Osteocyte (in vitro differentiated cells): Measurements from ENCODE around the gene TXNDC11. TPM values are rescaled to one million over a fixed set of nuclear protein-coding genes. Genes with fewer than 3 reads are reported as not detected.
A peak's percentile ranks its signal among the peaks of the same experiment; 100 is the strongest.

Experiments
- DNase-seq: peaks from one replicate; pipeline ENCODE4 v3.0.0; 2021; ENCODE audit warnings: mixed read lengths; ENCODE audit not compliant: unreplicated experiment; ENCODE audit errors: extremely low spot score
- H3K27ac Mint-ChIP-seq: one replicate; pipeline ENCODE4 v1.8.0; 2021; ENCODE audit warnings: mild to moderate bottlenecking, mixed read lengths; ENCODE audit not compliant: unreplicated experiment
- H3K27me3 Mint-ChIP-seq: one replicate; pipeline ENCODE4 v1.8.0; 2021; ENCODE audit warnings: mixed read lengths; ENCODE audit not compliant: unreplicated experiment
- H3K36me3 Mint-ChIP-seq: one replicate; pipeline ENCODE4 v1.8.0; 2021; ENCODE audit warnings: mixed read lengths; ENCODE audit not compliant: unreplicated experiment
- H3K4me1 Mint-ChIP-seq: one replicate; pipeline ENCODE4 v1.8.0; 2021; ENCODE audit warnings: mixed read lengths; ENCODE audit not compliant: unreplicated experiment
- H3K4me3 Mint-ChIP-seq: one replicate; pipeline ENCODE4 v1.8.0; 2021; ENCODE audit warnings: mild to moderate bottlenecking, moderate library complexity, mixed read lengths; ENCODE audit not compliant: unreplicated experiment
- H3K9me3 Mint-ChIP-seq: one replicate; pipeline ENCODE4 v1.8.0; 2021; ENCODE audit warnings: mixed read lengths; ENCODE audit not compliant: unreplicated experiment
- total RNA-seq: library from RNA; stranded (reverse); gene quantifications from 2 replicates; pipeline ENCODE4 v1.2.1, GENCODE V29; 2021
- TF ChIP-seq, protein P1 (sequence below): fragments of 200-600 bp; sonication (generic); IDR thresholded peaks from 2 replicates; pipeline ENCODE4 v1.5.0; 2021; ENCODE audit warnings: antibody characterized with exemption, mild to moderate bottlenecking, moderate library complexity

Gene TXNDC11
- total RNA-seq, 1 donor from 2014 or later = 31.9 TPM

DNA sequence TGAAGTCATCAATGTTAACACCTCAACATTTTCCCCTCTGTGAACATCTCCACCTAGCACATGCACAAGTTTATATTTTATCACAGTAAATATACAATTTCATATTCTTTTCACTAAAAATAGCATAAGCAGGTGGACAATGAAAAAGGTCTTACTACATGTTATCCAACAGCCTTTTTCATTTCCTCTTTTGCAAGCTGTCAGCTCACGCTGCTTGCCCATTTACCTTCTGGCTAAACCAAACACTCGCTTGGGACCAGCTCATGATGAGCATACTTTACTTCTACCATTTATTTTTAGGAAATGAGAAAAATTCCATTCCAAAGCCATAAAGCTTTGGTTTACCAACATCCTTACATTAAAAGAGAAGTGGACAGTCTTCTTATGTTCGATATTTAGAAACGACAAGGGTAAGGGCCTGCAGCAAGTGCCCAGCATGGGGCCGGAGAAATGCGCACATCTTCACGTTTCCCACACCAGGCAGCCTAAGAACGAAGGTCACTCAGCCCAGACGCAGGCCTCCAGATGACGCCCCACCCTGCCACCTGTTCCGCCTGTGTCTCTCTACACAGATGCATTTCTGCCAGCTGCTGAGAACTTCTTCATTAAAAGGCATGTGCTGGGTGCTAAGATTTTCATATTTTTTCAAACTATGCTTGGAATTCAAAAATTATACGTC lies 60.5 kb downstream of the TXNDC11 start:
- Mint-ChIP-seq H3K4me1 (peaks cover 28% of the 10 kb centered on the region), H3K27me3 (no peaks in the 10 kb centered on the region), H3K27ac (peak overlapping the region; percentile 74), H3K9me3 (no peaks in the 10 kb centered on the region), H3K4me3 (no peak overlapping the region), H3K36me3 (peaks cover 56% of the 10 kb centered on the region)
- TF ChIP-seq, protein P1, sequence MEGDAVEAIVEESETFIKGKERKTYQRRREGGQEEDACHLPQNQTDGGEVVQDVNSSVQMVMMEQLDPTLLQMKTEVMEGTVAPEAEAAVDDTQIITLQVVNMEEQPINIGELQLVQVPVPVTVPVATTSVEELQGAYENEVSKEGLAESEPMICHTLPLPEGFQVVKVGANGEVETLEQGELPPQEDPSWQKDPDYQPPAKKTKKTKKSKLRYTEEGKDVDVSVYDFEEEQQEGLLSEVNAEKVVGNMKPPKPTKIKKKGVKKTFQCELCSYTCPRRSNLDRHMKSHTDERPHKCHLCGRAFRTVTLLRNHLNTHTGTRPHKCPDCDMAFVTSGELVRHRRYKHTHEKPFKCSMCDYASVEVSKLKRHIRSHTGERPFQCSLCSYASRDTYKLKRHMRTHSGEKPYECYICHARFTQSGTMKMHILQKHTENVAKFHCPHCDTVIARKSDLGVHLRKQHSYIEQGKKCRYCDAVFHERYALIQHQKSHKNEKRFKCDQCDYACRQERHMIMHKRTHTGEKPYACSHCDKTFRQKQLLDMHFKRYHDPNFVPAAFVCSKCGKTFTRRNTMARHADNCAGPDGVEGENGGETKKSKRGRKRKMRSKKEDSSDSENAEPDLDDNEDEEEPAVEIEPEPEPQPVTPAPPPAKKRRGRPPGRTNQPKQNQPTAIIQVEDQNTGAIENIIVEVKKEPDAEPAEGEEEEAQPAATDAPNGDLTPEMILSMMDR = no peak
- DNase-seq = no peak

DNA sequence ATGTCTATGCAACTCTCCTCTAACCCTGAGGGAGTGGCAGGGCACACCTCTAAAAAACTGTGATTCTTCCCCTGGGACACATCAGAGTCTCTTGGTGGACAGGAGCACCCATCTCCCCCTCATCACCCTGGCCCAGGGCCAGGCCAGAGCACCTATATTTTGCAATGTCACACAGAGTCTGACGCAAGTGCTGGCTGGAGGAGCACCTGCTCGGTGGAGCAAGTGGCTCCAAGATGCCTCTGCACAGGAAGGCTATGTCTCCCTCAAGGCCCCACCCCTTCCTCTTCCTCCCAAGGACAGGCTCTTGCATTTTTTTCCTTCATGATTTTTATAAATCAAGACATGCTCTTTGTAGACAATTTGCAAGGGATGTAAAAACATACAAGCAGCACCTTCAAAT lies 61.1 kb downstream of the TXNDC11 start:
- TF ChIP-seq, protein P1 = no peak
- Mint-ChIP-seq H3K4me3 (no peak overlapping the region), H3K27ac (no peak overlapping the region), H3K36me3 (peaks cover 51% of the 10 kb centered on the region), H3K9me3 (no peaks in the 10 kb centered on the region), H3K27me3 (no peaks in the 10 kb centered on the region), H3K4me1 (peaks cover 23% of the 10 kb centered on the region)
- no peak for DNase-seq

DNA sequence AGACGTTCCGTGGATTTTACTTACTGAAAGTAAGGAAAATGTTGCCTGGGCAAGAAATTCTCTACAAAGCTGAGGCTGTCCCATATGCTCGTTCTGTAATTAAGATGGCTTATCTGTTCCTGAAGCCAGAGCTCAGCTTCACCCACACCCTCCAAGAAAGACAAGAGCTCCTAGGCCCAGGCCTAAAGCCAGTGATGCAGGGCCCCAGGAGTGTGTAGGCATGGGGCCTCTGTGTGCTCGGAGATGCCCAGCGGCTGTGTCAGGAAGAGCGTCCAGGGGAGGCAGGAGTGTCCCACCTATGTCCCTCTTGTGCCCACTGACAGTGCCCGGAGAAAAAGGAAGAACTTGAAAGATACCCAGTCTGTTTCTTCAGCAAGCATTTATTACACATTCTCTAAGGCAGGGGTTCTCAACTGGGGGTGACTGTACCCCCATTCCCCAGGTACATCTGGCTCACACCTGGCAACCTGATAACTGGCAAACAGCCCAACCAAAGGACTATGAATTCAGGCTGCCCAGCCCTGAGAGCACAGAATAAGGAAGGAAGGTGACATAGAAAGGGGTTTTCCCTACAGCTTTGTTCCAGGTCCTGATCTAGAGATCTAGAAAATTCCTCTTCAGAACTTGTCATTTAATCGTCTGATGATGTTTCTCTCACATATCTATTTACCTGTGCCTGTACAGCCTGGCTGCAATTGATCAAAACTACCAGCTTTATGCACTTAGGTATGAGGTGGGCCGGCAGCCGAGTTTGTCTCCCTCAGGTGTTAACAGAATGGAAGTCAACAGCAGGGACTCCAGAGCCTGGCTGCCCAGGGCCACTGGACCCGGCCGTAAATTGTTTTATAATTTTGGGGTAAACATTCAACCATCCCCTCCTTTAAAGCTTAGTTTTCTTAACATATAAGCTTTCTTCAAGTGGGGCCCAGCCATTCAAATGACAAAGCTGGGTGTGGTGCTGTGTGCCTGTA lies 62.4 kb downstream of the TXNDC11 start:
- Mint-ChIP-seq H3K9me3 (no peaks in the 10 kb centered on the region), H3K4me3 (no peak overlapping the region), H3K27ac (no peak overlapping the region), H3K36me3 (peaks cover 46% of the 10 kb centered on the region), H3K4me1 (peaks cover 20% of the 10 kb centered on the region), H3K27me3 (no peaks in the 10 kb centered on the region)
- TF ChIP-seq, protein P1 = no peak
- DNase-seq = no peak

DNA sequence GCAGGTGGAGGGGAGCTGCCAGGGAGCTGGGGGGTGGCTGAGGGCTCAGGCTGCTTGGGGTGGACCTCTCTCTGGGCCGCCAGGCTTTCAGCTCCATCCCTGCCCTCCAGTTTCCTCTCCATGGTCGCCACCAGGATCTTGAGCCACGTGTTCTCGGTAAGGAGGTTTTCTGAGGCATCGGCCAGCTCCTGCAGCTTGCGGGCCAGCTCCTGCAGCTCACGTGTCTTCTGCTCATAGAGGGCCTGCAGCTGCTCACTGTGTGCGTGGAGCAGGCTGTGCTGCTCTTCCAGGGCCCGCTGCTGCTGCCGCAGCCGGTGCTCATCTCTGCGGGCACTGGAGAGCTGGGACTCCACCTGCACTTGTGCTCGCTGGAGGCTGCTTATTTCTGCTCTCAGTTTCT lies 63.4 kb downstream of the TXNDC11 start:
- Mint-ChIP-seq H3K4me3 (no peak overlapping the region), H3K4me1 (peaks cover 28% of the 10 kb centered on the region), H3K27me3 (no peaks in the 10 kb centered on the region), H3K27ac (no peak overlapping the region), H3K9me3 (no peaks in the 10 kb centered on the region), H3K36me3 (peaks cover 40% of the 10 kb centered on the region)
- TF ChIP-seq, protein P1 = no peak
- DNase-seq = no peak
